ENCODE results near the gene HLA-DMB.

The HLA-DMB gene

GRCh38 chr6:32906539-32906938 lies 34.3 kb downstream of the HLA-DMB start:
- DNase-seq (ENCODE audit: low spot score): no peak

GRCh38 chr6:32905078-32905477 lies 35.8 kb downstream of the HLA-DMB start:
- DNase-seq (ENCODE audit: low spot score): no peak

GRCh38 chr6:32903952-32904351 lies 36.9 kb downstream of the HLA-DMB start:
- no peak for DNase-seq (ENCODE audit: low spot score)

- peak; percentile 31 for DNase-seq (ENCODE audit: low spot score)
Observed at GRCh38 chr6:32895006-32895345, 45.9 kb downstream of the HLA-DMB start.

- peak; percentile 97 for DNase-seq (ENCODE audit: low spot score)
Observed at GRCh38 chr6:32894085-32895005, 46.5 kb downstream of the HLA-DMB start.

GRCh38 chr6:32890831-32891230 lies 50.0 kb downstream of the HLA-DMB start:
- DNase-seq (ENCODE audit: low spot score): no peak

- DNase-seq (ENCODE audit: low spot score): no peak
Observed at GRCh38 chr6:32889533-32889932, 51.3 kb downstream of the HLA-DMB start.

GRCh38 chr6:32888576-32888975 lies 52.3 kb downstream of the HLA-DMB start:
- DNase-seq (ENCODE audit: low spot score): no peak

GRCh38 chr6:32887616-32888015 lies 53.2 kb downstream of the HLA-DMB start:
- DNase-seq (ENCODE audit: low spot score): no peak

- DNase-seq (ENCODE audit: low spot score): peak; percentile 55
Observed at GRCh38 chr6:32886681-32887383, 54.0 kb downstream of the HLA-DMB start.

- peak; percentile 35 for DNase-seq (ENCODE audit: low spot score)
Observed at GRCh38 chr6:32885698-32886286, 55.0 kb downstream of the HLA-DMB start.
